Smooth muscle cell (in vitro differentiated cells): Measurements from ENCODE around the gene PTPN1. TPM values are rescaled to one million over a fixed set of nuclear protein-coding genes. Genes with fewer than 3 reads are reported as not detected.

Experiments
- DNase-seq: peaks from one replicate; lab custom pipeline; 2025; ENCODE audit not compliant: unreplicated experiment; lab: John Stamatoyannopoulos, UW
- H2AFZ ChIP-seq: fragments of 200-600 bp; sonication (generic); 2 replicates; pipeline ENCODE4 v1.6.0; 2016; ENCODE audit warnings: antibody characterized with exemption, low read depth, mild to moderate bottlenecking
- H3F3A ChIP-seq: fragments of 200-600 bp; sonication (generic); 2 replicates; pipeline ENCODE4 v1.6.0; 2017; ENCODE audit warnings: antibody characterized with exemption, low read depth
- H3K27ac ChIP-seq: fragments of 200-600 bp; sonication (generic); 2 replicates; pipeline ENCODE4 v1.5.1; 2016; ENCODE audit warnings: low read depth, mild to moderate bottlenecking
- H3K27me3 ChIP-seq: fragments of 200-600 bp; sonication (generic); 2 replicates; pipeline ENCODE4 v1.6.1; 2016; ENCODE audit warnings: low read depth, mild to moderate bottlenecking
- H3K36me3 ChIP-seq: fragments of 200-600 bp; sonication (generic); 2 replicates; pipeline ENCODE4 v1.5.1; 2016; ENCODE audit warnings: low read depth
- H3K4me1 ChIP-seq: fragments of 200-600 bp; sonication (generic); 2 replicates; pipeline ENCODE4 v1.5.1; 2016; ENCODE audit warnings: low read depth
- H3K4me2 ChIP-seq: fragments of 200-600 bp; sonication (generic); 2 replicates; pipeline ENCODE4 v1.6.0; 2016; ENCODE audit warnings: mild to moderate bottlenecking
- H3K4me3 ChIP-seq: fragments of 200-600 bp; sonication (generic); 2 replicates; pipeline ENCODE4 v1.5.1; 2016; ENCODE audit warnings: mild to moderate bottlenecking
- H3K79me2 ChIP-seq: fragments of 200-600 bp; sonication (generic); 2 replicates; pipeline ENCODE4 v1.6.0; 2016; ENCODE audit warnings: low read depth, mild to moderate bottlenecking
- H3K9ac ChIP-seq: fragments of 200-600 bp; sonication (generic); 2 replicates; pipeline ENCODE4 v1.6.0; 2016; ENCODE audit warnings: low read depth
- H3K9me3 ChIP-seq: fragments of 200-600 bp; sonication (generic); replicated peaks from 2 replicates; pipeline ENCODE4 v1.5.1; 2016; ENCODE audit warnings: low read depth
- H4K20me1 ChIP-seq: fragments of 200-600 bp; sonication (generic); 2 replicates; pipeline ENCODE4 v1.6.0; 2016; ENCODE audit warnings: low read depth
- CTCF ChIP-seq: fragments of 200-600 bp; sonication (generic); IDR thresholded peaks from 2 replicates; pipeline ENCODE4 v1.5.1; 2017; ENCODE audit warnings: borderline replicate concordance, mild to moderate bottlenecking, antibody characterized with exemption; ENCODE audit not compliant: insufficient read depth, poor library complexity, severe bottlenecking
- WGBS: methylation state at CpG from one replicate; pipeline ENCODE4 v1.1.7; 2016; ENCODE audit warnings: low lambda C conversion rate; 5-methylcytosine and 5-hydroxymethylcytosine counted together
- polyA plus RNA-seq: library from polyadenylated mRNA; unstranded; fragments of >200 nt; fragmentation: Nextera tagmentation; extraction: Ambion mirVana; gene quantifications from 2 replicates; pipeline ENCODE4 v1.2.1, GENCODE V29; 2016
- total RNA-seq: library from RNA; depleted of rRNA; stranded (reverse); fragments of >200 nt; gene quantifications from 2 replicates; pipeline ENCODE4 v1.2.3, GENCODE V29; 2014

Gene PTPN1
- total and polyA plus RNA-seq, 2 experiments from 2014 or later: 16.1 to 28.9 TPM

- H3K9ac ChIP-seq: no peak overlapping the region
- H3K27me3 ChIP-seq: no peaks in the 10 kb centered on the region
- 98% methylated on average over 9 of the region's 9 CpGs for WGBS
- H3K79me2 ChIP-seq: peaks cover 8% of the 10 kb centered on the region
- no peaks in the 10 kb centered on the region for H3K4me1 ChIP-seq
- no peaks in the 10 kb centered on the region for H3K9me3 ChIP-seq
- H2AFZ ChIP-seq: no peak overlapping the region
- no peak for TF ChIP-seq CTCF
- peaks cover 72% of the 10 kb centered on the region for H4K20me1 ChIP-seq
- no peak overlapping the region for H3K4me3 ChIP-seq
- no peak overlapping the region for H3K27ac ChIP-seq
- H3F3A ChIP-seq: no peaks in the 10 kb centered on the region
- H3K36me3 ChIP-seq: peaks cover 4% of the 10 kb centered on the region
- no peak for DNase-seq
- H3K4me2 ChIP-seq: no peak overlapping the region
Measured at GRCh38 chr20:50574108-50574507, 63.9 kb downstream of the PTPN1 start.

- H3F3A ChIP-seq: no peaks in the 10 kb centered on the region
- H3K4me1 ChIP-seq: no peaks in the 10 kb centered on the region
- no peak overlapping the region for H3K4me3 ChIP-seq
- H3K4me2 ChIP-seq: no peak overlapping the region
- H2AFZ ChIP-seq: no peak overlapping the region
- no peaks in the 10 kb centered on the region for H3K9me3 ChIP-seq
- peaks cover 4% of the 10 kb centered on the region for H3K36me3 ChIP-seq
- no peak for DNase-seq
- no peak overlapping the region for H3K27ac ChIP-seq
- peaks cover 70% of the 10 kb centered on the region for H4K20me1 ChIP-seq
- WGBS: 93% methylated on average over 5 of the region's 5 CpGs
- peaks cover 8% of the 10 kb centered on the region for H3K79me2 ChIP-seq
- TF ChIP-seq CTCF: no peak
- H3K27me3 ChIP-seq: no peaks in the 10 kb centered on the region
- no peak overlapping the region for H3K9ac ChIP-seq
Measured at GRCh38 chr20:50574586-50574985, 64.4 kb downstream of the PTPN1 start.

- Histone ChIP-seq H3K79me2 (peaks cover 8% of the 10 kb centered on the region), H3K27ac (no peak overlapping the region), H3F3A (no peaks in the 10 kb centered on the region), H3K4me3 (no peak overlapping the region), H3K36me3 (peaks cover 4% of the 10 kb centered on the region), H3K9me3 (no peaks in the 10 kb centered on the region), H2AFZ (no peak overlapping the region), H3K27me3 (no peaks in the 10 kb centered on the region), H3K4me1 (no peaks in the 10 kb centered on the region), H3K9ac (no peak overlapping the region), H4K20me1 (peaks cover 70% of the 10 kb centered on the region), H3K4me2 (no peak overlapping the region)
- DNase-seq: no peak
- peak; percentile 59 for TF ChIP-seq CTCF
- WGBS: 73% methylated on average over 12 of the region's 12 CpGs
Measured at GRCh38 chr20:50575865-50576720, 65.9 kb downstream of the PTPN1 start.
